Neuronal stem cell (in vitro differentiated cells): ENCODE data around the gene STPG2.

Source experiments
- DNase-seq: peaks from one replicate; pipeline ENCODE4 v3.0.0-alpha.2; 2013; ENCODE audit warnings: low spot score
- H2AFZ ChIP-seq: one replicate; pipeline ENCODE4 v1.6.1; 2013; ENCODE audit warnings: mild to moderate bottlenecking, low read length, inconsistent platforms
- H2AK5ac ChIP-seq: 2 replicates; pipeline ENCODE4 v1.6.1; 2013; ENCODE audit warnings: low read depth, mild to moderate bottlenecking, inconsistent platforms, low read length, moderate library complexity, mixed read lengths
- H2BK120ac ChIP-seq: 2 replicates; pipeline ENCODE4 v1.6.1; 2013; ENCODE audit warnings: low read depth, mild to moderate bottlenecking, inconsistent platforms, low read length, moderate library complexity, mixed read lengths
- H2BK12ac ChIP-seq: one replicate; pipeline ENCODE4 v1.6.1; 2013; ENCODE audit warnings: low read length, inconsistent platforms
- H2BK15ac ChIP-seq: 2 replicates; pipeline ENCODE4 v1.6.1; 2013; ENCODE audit warnings: mild to moderate bottlenecking, low read length, inconsistent platforms, mixed read lengths
- H2BK5ac ChIP-seq: one replicate; pipeline ENCODE4 v1.6.1; 2013; ENCODE audit warnings: inconsistent platforms, mild to moderate bottlenecking, low read length, moderate library complexity
- H3K14ac ChIP-seq: one replicate; pipeline ENCODE4 v1.6.1; 2013; ENCODE audit warnings: low read length, inconsistent platforms
- H3K18ac ChIP-seq: 2 replicates; pipeline ENCODE4 v1.6.1; 2013; ENCODE audit warnings: low read length, inconsistent platforms
- H3K23ac ChIP-seq: 2 replicates; pipeline ENCODE4 v1.6.1; 2013; ENCODE audit warnings: low read depth, mild to moderate bottlenecking, mixed read lengths, low read length, inconsistent platforms; ENCODE audit not compliant: poor library complexity
- H3K27ac ChIP-seq: replicated peaks from 3 replicates; pipeline ENCODE4 v1.5.1; 2013; ENCODE audit warnings: low read length, inconsistent platforms
- H3K27me3 ChIP-seq, 3 experiments: 2 replicates each; pipeline ENCODE4 v1.6.1; 2013; ENCODE audit warnings: low read length in 3 of 3, mild to moderate bottlenecking in 2 of 3, inconsistent platforms in 1 of 3, low read depth in 1 of 3, mixed read lengths in 1 of 3, moderate library complexity in 1 of 3; ENCODE audit not compliant: control insufficient read depth in 3 of 3, insufficient read depth in 3 of 3
- H3K36me3 ChIP-seq, 2 donors: replicated peaks in 1 of 2; 2 replicates each; pipeline ENCODE4 v1.6.1; 2013; ENCODE audit warnings: low read length in 2 of 2; ENCODE audit not compliant: control insufficient read depth in 2 of 2, insufficient read depth in 2 of 2
- H3K4ac ChIP-seq: 2 replicates; pipeline ENCODE4 v1.6.1; 2013; ENCODE audit warnings: inconsistent platforms, mild to moderate bottlenecking, low read length, moderate library complexity
- H3K4me1 ChIP-seq, 2 donors: 1 replicate in 1 of 2; 2 replicates in 1 of 2; pipeline ENCODE4 v1.6.1; 2013; ENCODE audit warnings: low read length in 2 of 2, low read depth in 1 of 2; ENCODE audit not compliant: control insufficient read depth in 2 of 2, insufficient read depth in 1 of 2
- H3K4me2 ChIP-seq: one replicate; pipeline ENCODE4 v1.6.1; 2013; ENCODE audit warnings: mild to moderate bottlenecking, low read length, inconsistent platforms; ENCODE audit not compliant: insufficient read depth, poor library complexity, severe bottlenecking
- H3K4me3 ChIP-seq, 2 donors: 2 replicates each; pipeline ENCODE4 v1.5.1; 2013; ENCODE audit warnings: low read length in 2 of 2, mild to moderate bottlenecking in 2 of 2, inconsistent platforms in 1 of 2, moderate library complexity in 1 of 2
- H3K79me1 ChIP-seq: one replicate; pipeline ENCODE4 v1.6.1; 2013; ENCODE audit warnings: low read depth, mild to moderate bottlenecking, inconsistent platforms, low read length, moderate library complexity
- H3K9ac ChIP-seq: one replicate; pipeline ENCODE4 v1.6.1; 2013; ENCODE audit warnings: mild to moderate bottlenecking, low read depth, low read length, inconsistent platforms; ENCODE audit not compliant: poor library complexity
- H3K9me3 ChIP-seq, 2 donors: replicated peaks in 1 of 2; 2 replicates each; pipeline versions ENCODE3 to v1.6.1; 2013; ENCODE audit warnings: low read length in 2 of 2, mild to moderate bottlenecking in 2 of 2, inconsistent platforms in 1 of 2, low read depth in 1 of 2, mixed read lengths in 1 of 2, moderate library complexity in 1 of 2; ENCODE audit not compliant: control insufficient read depth in 2 of 2, insufficient read depth in 1 of 2
- H4K8ac ChIP-seq: one replicate; pipeline ENCODE4 v1.6.1; 2013; ENCODE audit warnings: low read depth, mild to moderate bottlenecking, inconsistent platforms, low read length, moderate library complexity
- H4K91ac ChIP-seq: one replicate; pipeline ENCODE4 v1.6.1; 2013; ENCODE audit warnings: low read length, low read depth, mild to moderate bottlenecking, inconsistent platforms; ENCODE audit not compliant: poor library complexity
- WGBS, 2 donors: extraction: QIAGEN DNeasy Blood & Tissue Kit; methylation state at CpG; one replicate each; pipeline ENCODE4 v1.1.7; 2013; ENCODE audit warnings: missing lambda C conversion rate in 2 of 2, mixed read lengths in 1 of 2; ENCODE audit not compliant: insufficient read length in 2 of 2, insufficient replicate concordance in 1 of 2; ENCODE audit errors: extremely low coverage in 2 of 2; 5-methylcytosine and 5-hydroxymethylcytosine counted together

The STPG2 gene

GRCh38 chr4:98110929-98111328 is 32.3 kb downstream of the STPG2 start:
- no peak overlapping the region for H2BK15ac ChIP-seq
- H3K18ac ChIP-seq: no peak overlapping the region
- H2AK5ac ChIP-seq: no peak overlapping the region
- no CpG with 5 or more reads among the region's 2 CpGs for WGBS, 2 donors
- no peaks in the 10 kb centered on the region for H3K79me1 ChIP-seq
- H3K14ac ChIP-seq: no peak overlapping the region
- no peak overlapping the region for H4K91ac ChIP-seq
- H3K27ac ChIP-seq: no peak overlapping the region
- no peak overlapping the region for H4K8ac ChIP-seq
- H3K27me3 ChIP-seq: no peaks in the 10 kb centered on the region
- no peak overlapping the region for H3K4me3 ChIP-seq
- no peaks in the 10 kb centered on the region for H3K36me3 ChIP-seq
- DNase-seq: no peak
- no peak overlapping the region for H2BK5ac ChIP-seq
- H3K9ac ChIP-seq: no peak overlapping the region
- H2AFZ ChIP-seq: no peak overlapping the region
- no peak overlapping the region for H3K4ac ChIP-seq
- H2BK12ac ChIP-seq: no peak overlapping the region
- H3K4me2 ChIP-seq: no peak overlapping the region
- no peaks in the 10 kb centered on the region for H3K4me1 ChIP-seq
- no peak overlapping the region for H2BK120ac ChIP-seq
- no peaks in the 10 kb centered on the region for H3K9me3 ChIP-seq
- no peak overlapping the region for H3K23ac ChIP-seq

- H2AK5ac ChIP-seq: no peak overlapping the region
- H4K8ac ChIP-seq: no peak overlapping the region
- H3K4me1 ChIP-seq: no peaks in the 10 kb centered on the region
- no peaks in the 10 kb centered on the region for H3K36me3 ChIP-seq
- no peak overlapping the region for H3K27ac ChIP-seq
- no peak overlapping the region for H2BK5ac ChIP-seq
- H2BK12ac ChIP-seq: no peak overlapping the region
- H3K18ac ChIP-seq: no peak overlapping the region
- H3K79me1 ChIP-seq: no peaks in the 10 kb centered on the region
- no CpG with 5 or more reads among the region's 5 CpGs for WGBS, 2 donors
- H2BK120ac ChIP-seq: no peak overlapping the region
- H3K14ac ChIP-seq: no peak overlapping the region
- H3K4ac ChIP-seq: no peak overlapping the region
- H3K4me3 ChIP-seq: no peak overlapping the region
- no peak overlapping the region for H4K91ac ChIP-seq
- H3K4me2 ChIP-seq: no peak overlapping the region
- no peak overlapping the region for H2BK15ac ChIP-seq
- H3K23ac ChIP-seq: no peak overlapping the region
- no peak overlapping the region for H3K9ac ChIP-seq
- H3K9me3 ChIP-seq: no peaks in the 10 kb centered on the region
- H2AFZ ChIP-seq: no peak overlapping the region
- no peak for DNase-seq
- H3K27me3 ChIP-seq: no peaks in the 10 kb centered on the region
Measured at GRCh38 chr4:98110214-98110613, 33.1 kb downstream of the STPG2 start.

- no peak overlapping the region for H3K14ac ChIP-seq
- no peak overlapping the region for H2BK12ac ChIP-seq
- WGBS, 2 donors: no CpG with 5 or more reads among the region's 1 CpG
- H3K4me3 ChIP-seq: no peak overlapping the region
- no peak overlapping the region for H3K4me2 ChIP-seq
- no peaks in the 10 kb centered on the region for H3K9me3 ChIP-seq
- no peak overlapping the region for H2BK120ac ChIP-seq
- no peaks in the 10 kb centered on the region for H3K36me3 ChIP-seq
- H3K79me1 ChIP-seq: no peaks in the 10 kb centered on the region
- no peak overlapping the region for H3K4ac ChIP-seq
- H3K9ac ChIP-seq: no peak overlapping the region
- H3K23ac ChIP-seq: no peak overlapping the region
- no peak overlapping the region for H4K8ac ChIP-seq
- no peak overlapping the region for H2AFZ ChIP-seq
- H3K4me1 ChIP-seq: no peaks in the 10 kb centered on the region
- DNase-seq: no peak
- H3K27me3 ChIP-seq: no peaks in the 10 kb centered on the region
- H2AK5ac ChIP-seq: no peak overlapping the region
- no peak overlapping the region for H2BK15ac ChIP-seq
- H3K18ac ChIP-seq: no peak overlapping the region
- no peak overlapping the region for H4K91ac ChIP-seq
- no peak overlapping the region for H2BK5ac ChIP-seq
- H3K27ac ChIP-seq: no peak overlapping the region
Measured at GRCh38 chr4:98102660-98103059, 40.6 kb downstream of the STPG2 start.

GRCh38 chr4:98101988-98102387 is 41.3 kb downstream of the STPG2 start:
- no peak overlapping the region for H2AK5ac ChIP-seq
- H3K4me3 ChIP-seq: no peak overlapping the region
- H2BK120ac ChIP-seq: no peak overlapping the region
- no peak overlapping the region for H2AFZ ChIP-seq
- no peaks in the 10 kb centered on the region for H3K36me3 ChIP-seq
- H2BK15ac ChIP-seq: no peak overlapping the region
- no peak overlapping the region for H4K8ac ChIP-seq
- H3K27ac ChIP-seq: no peak overlapping the region
- H2BK5ac ChIP-seq: no peak overlapping the region
- H3K9ac ChIP-seq: no peak overlapping the region
- no peaks in the 10 kb centered on the region for H3K9me3 ChIP-seq
- no peak overlapping the region for H3K23ac ChIP-seq
- H3K79me1 ChIP-seq: no peaks in the 10 kb centered on the region
- no peaks in the 10 kb centered on the region for H3K27me3 ChIP-seq
- H3K4me1 ChIP-seq: no peaks in the 10 kb centered on the region
- WGBS, 2 donors: no CpG with 5 or more reads among the region's 1 CpG
- H3K18ac ChIP-seq: no peak overlapping the region
- H3K4ac ChIP-seq: no peak overlapping the region
- no peak overlapping the region for H3K4me2 ChIP-seq
- no peak overlapping the region for H3K14ac ChIP-seq
- H4K91ac ChIP-seq: no peak overlapping the region
- H2BK12ac ChIP-seq: no peak overlapping the region
- DNase-seq: no peak
